ENCODE data around the gene CCBE1. TPM values are rescaled to one million over a fixed set of nuclear protein-coding genes. Genes with fewer than 3 reads are reported as not detected.
A peak's percentile ranks its signal among the peaks of the same experiment; 100 is the strongest.

Gene CCBE1
- total RNA-seq, 1 experiment from 2014 or later, result 28.9 TPM

GRCh38 chr18:59624369-59624765 is 72.9 kb downstream of the CCBE1 start:
- TF ChIP-seq CTCF (IDR thresholded peaks at IDR 0.05; ENCODE audit: unreplicated experiment), result no peak
- ChIA-PET CTCF (interaction anchor here (0.9 to 6.3 kb wide), 9 partner anchors 8 to 468 kb away, joined by 3 to 51 read pairs (median 12); partner anchors contain the start of gene CCBE1), POLR2A (interaction anchor here (0.7 to 2.1 kb wide), 5 partner anchors 10 to 165 kb away, joined by 3 to 11 read pairs (median 5); no protein-coding TSS in a partner anchor)
- no peak overlapping the region for H3K4me3 Mint-ChIP-seq (ENCODE audit: unreplicated experiment)
- BruUV-seq (replicated peaks), result no TSS peak
- H3K36me3 Mint-ChIP-seq (ENCODE audit: insufficient read depth, unreplicated experiment), result peaks cover 4% of the 10 kb centered on the region
- H3K27me3 Mint-ChIP-seq (ENCODE audit: insufficient read depth, unreplicated experiment), result peaks cover 11% of the 10 kb centered on the region
- H3K4me1 Mint-ChIP-seq (ENCODE audit: insufficient read depth, unreplicated experiment), result peaks cover 43% of the 10 kb centered on the region
- no peak for DNase-seq (ENCODE audit: unreplicated experiment)
- no peaks in the 10 kb centered on the region for H3K9me3 Mint-ChIP-seq (ENCODE audit: unreplicated experiment)
- H3K27ac Mint-ChIP-seq (ENCODE audit: low read depth, unreplicated experiment), result no peak overlapping the region
- intact Hi-C loops (cut with micrococcal nuclease), result no loop called here

GRCh38 chr18:59623456-59624368 is 73.5 kb downstream of the CCBE1 start:
- H3K36me3 Mint-ChIP-seq (ENCODE audit: insufficient read depth, unreplicated experiment), result peaks cover 4% of the 10 kb centered on the region
- H3K9me3 Mint-ChIP-seq (ENCODE audit: unreplicated experiment), result no peaks in the 10 kb centered on the region
- peak overlapping the region; percentile 67 for H3K27ac Mint-ChIP-seq (ENCODE audit: low read depth, unreplicated experiment)
- BruUV-seq (replicated peaks), result no TSS peak
- H3K4me3 Mint-ChIP-seq (ENCODE audit: unreplicated experiment), result peak overlapping the region; percentile 61
- peaks cover 43% of the 10 kb centered on the region for H3K4me1 Mint-ChIP-seq (ENCODE audit: insufficient read depth, unreplicated experiment)
- no peak for TF ChIP-seq CTCF (IDR thresholded peaks at IDR 0.05; ENCODE audit: unreplicated experiment)
- intact Hi-C loops (cut with micrococcal nuclease), result no loop called here
- ChIA-PET POLR2A (interaction anchor here (0.5 to 2.1 kb wide), 9 partner anchors 12 to 164 kb away, joined by 3 to 11 read pairs (median 3); partner anchors contain the start of gene CCBE1), CTCF (interaction anchor here (0.7 to 6.3 kb wide), 9 partner anchors 9 to 469 kb away, joined by 3 to 51 read pairs (median 4); partner anchors contain the start of gene CCBE1)
- H3K27me3 Mint-ChIP-seq (ENCODE audit: insufficient read depth, unreplicated experiment), result peaks cover 4% of the 10 kb centered on the region
- peak; percentile 86 for DNase-seq (ENCODE audit: unreplicated experiment)

- BruUV-seq (replicated peaks), result no TSS peak
- no peak overlapping the region for H3K4me3 Mint-ChIP-seq (ENCODE audit: unreplicated experiment)
- intact Hi-C loops (cut with micrococcal nuclease), result no loop called here
- DNase-seq (ENCODE audit: unreplicated experiment), result peak; percentile 65
- no peaks in the 10 kb centered on the region for H3K9me3 Mint-ChIP-seq (ENCODE audit: unreplicated experiment)
- peaks cover 59% of the 10 kb centered on the region for H3K4me1 Mint-ChIP-seq (ENCODE audit: insufficient read depth, unreplicated experiment)
- CTCF ChIA-PET, result interaction anchor here (0.6 to 5.8 kb wide), 4 partner anchors 11 to 189 kb away, joined by 3 to 24 read pairs (median 13); no protein-coding TSS in a partner anchor
- POLR2A ChIA-PET, result interaction anchor here (1.0 to 1.4 kb wide), 2 partner anchors 64 to 81 kb away, joined by 3 read pairs; no protein-coding TSS in a partner anchor
- no peak for TF ChIP-seq CTCF (IDR thresholded peaks at IDR 0.05; ENCODE audit: unreplicated experiment)
- H3K27ac Mint-ChIP-seq (ENCODE audit: low read depth, unreplicated experiment), result no peak overlapping the region
- H3K27me3 Mint-ChIP-seq (ENCODE audit: insufficient read depth, unreplicated experiment), result no peaks in the 10 kb centered on the region
- H3K36me3 Mint-ChIP-seq (ENCODE audit: insufficient read depth, unreplicated experiment), result peaks cover 4% of the 10 kb centered on the region
Measured at GRCh38 chr18:59621027-59621426, 76.2 kb downstream of the CCBE1 start.

GRCh38 chr18:59620381-59620780 is 76.8 kb downstream of the CCBE1 start:
- Mint-ChIP-seq H3K27me3 (ENCODE audit: insufficient read depth, unreplicated experiment) (no peaks in the 10 kb centered on the region), H3K36me3 (ENCODE audit: insufficient read depth, unreplicated experiment) (peaks cover 4% of the 10 kb centered on the region), H3K4me3 (ENCODE audit: unreplicated experiment) (no peak overlapping the region), H3K27ac (ENCODE audit: low read depth, unreplicated experiment) (no peak overlapping the region), H3K9me3 (ENCODE audit: unreplicated experiment) (no peaks in the 10 kb centered on the region), H3K4me1 (ENCODE audit: insufficient read depth, unreplicated experiment) (peaks cover 62% of the 10 kb centered on the region)
- TF ChIP-seq CTCF (IDR thresholded peaks at IDR 0.05; ENCODE audit: unreplicated experiment), result no peak
- POLR2A ChIA-PET, result interaction anchor here (1.0 to 1.4 kb wide), 2 partner anchors 64 to 81 kb away, joined by 3 read pairs; no protein-coding TSS in a partner anchor
- no TSS peak for BruUV-seq (replicated peaks)
- intact Hi-C loops (cut with micrococcal nuclease), result no loop called here
- CTCF ChIA-PET, result interaction anchor here (0.8 to 5.8 kb wide), 5 partner anchors 12 to 161 kb away, joined by 3 to 24 read pairs (median 5); no protein-coding TSS in a partner anchor
- DNase-seq (ENCODE audit: unreplicated experiment), result peak; percentile 54
